ENCODE data around the gene KIAA0319L.

Gene KIAA0319L

GRCh38 chr1:35594005-35594760 is 37.0 kb upstream of the KIAA0319L start:
- no peak overlapping the region for H3K9ac ChIP-seq (ENCODE audit: low read depth, low read length)
- H2AFZ ChIP-seq (ENCODE audit: low read depth, low read length) = no peak overlapping the region
- no peaks in the 10 kb centered on the region for H3K79me2 ChIP-seq (ENCODE audit: insufficient read depth, low read length)
- no peak overlapping the region for H3K4me3 ChIP-seq (ENCODE audit: low read depth in 1 of 2, low read length in 2 of 2)
- H3K27me3 ChIP-seq (ENCODE audit: insufficient read depth, low read length, poor library complexity) = no peaks in the 10 kb centered on the region
- peaks cover 3% of the 10 kb centered on the region; the same call in 1 of the 2 replicates for H3K4me1 ChIP-seq (ENCODE audit: insufficient read depth, low read length)
- H3K36me3 ChIP-seq (ENCODE audit: insufficient read depth, low read length) = peaks cover 24% of the 10 kb centered on the region
- H3K27ac ChIP-seq (ENCODE audit: low read length) = no peak overlapping the region
- TF ChIP-seq CTCF (IDR thresholded peaks at IDR 0.05; ENCODE audit: borderline replicate concordance, extremely low read depth, low read length, poor library complexity, severe bottlenecking) = no peak
- DNase-seq (no peak), ATAC-seq (ENCODE audit: insufficient read depth, low read depth) (no peak)
- no peaks in the 10 kb centered on the region for H3K9me3 ChIP-seq (ENCODE audit: insufficient read depth, low read length, severe bottlenecking)
- H4K20me1 ChIP-seq (ENCODE audit: insufficient read depth, low read length) = no peaks in the 10 kb centered on the region
- H3K4me2 ChIP-seq (ENCODE audit: insufficient read depth, low read length) = no peak overlapping the region

- DNase-seq = no peak
- Histone ChIP-seq H3K27me3 (ENCODE audit: insufficient read depth, low read length, poor library complexity) (no peaks in the 10 kb centered on the region), H3K27ac (ENCODE audit: low read length) (no peak overlapping the region), H3K36me3 (ENCODE audit: insufficient read depth, low read length) (peaks cover 19% of the 10 kb centered on the region), H3K79me2 (ENCODE audit: insufficient read depth, low read length) (no peaks in the 10 kb centered on the region), H3K4me1 (ENCODE audit: insufficient read depth, low read length) (peaks cover 3% of the 10 kb centered on the region; the same call in 1 of the 2 replicates), H4K20me1 (ENCODE audit: insufficient read depth, low read length) (no peaks in the 10 kb centered on the region), H2AFZ (ENCODE audit: low read depth, low read length) (no peak overlapping the region), H3K4me2 (ENCODE audit: insufficient read depth, low read length) (no peak overlapping the region), H3K4me3 (ENCODE audit: low read depth in 1 of 2, low read length in 2 of 2) (no peak overlapping the region), H3K9ac (ENCODE audit: low read depth, low read length) (no peak overlapping the region), H3K9me3 (ENCODE audit: insufficient read depth, low read length, severe bottlenecking) (no peaks in the 10 kb centered on the region)
- peak; percentile 16; the same call in 2 of the 3 replicates for ATAC-seq (ENCODE audit: insufficient read depth, low read depth)
- TF ChIP-seq CTCF (IDR thresholded peaks at IDR 0.05; ENCODE audit: borderline replicate concordance, extremely low read depth, low read length, poor library complexity, severe bottlenecking) = no peak
- TF ChIP-seq EZH2 (IDR thresholded peaks at IDR 0.05; ENCODE audit: borderline replicate concordance, low read depth, low read length, severe bottlenecking) = no peak
Observed at GRCh38 chr1:35592991-35593769, 36.0 kb upstream of the KIAA0319L start.

GRCh38 chr1:35591211-35591610 is 34.0 kb upstream of the KIAA0319L start:
- Histone ChIP-seq H3K9me3 (ENCODE audit: insufficient read depth, low read length, severe bottlenecking) (no peaks in the 10 kb centered on the region), H3K27me3 (ENCODE audit: insufficient read depth, low read length, poor library complexity) (no peaks in the 10 kb centered on the region), H4K20me1 (ENCODE audit: insufficient read depth, low read length) (no peaks in the 10 kb centered on the region)

More at GRCh38 chr1:35591211-35591610, 34.0 kb upstream of the KIAA0319L start:
- TF ChIP-seq CTCF (IDR thresholded peaks at IDR 0.05; ENCODE audit: borderline replicate concordance, extremely low read depth, low read length, poor library complexity, severe bottlenecking) (no peak), EZH2 (IDR thresholded peaks at IDR 0.05; ENCODE audit: borderline replicate concordance, low read depth, low read length, severe bottlenecking) (no peak)
- H3K4me1 ChIP-seq (ENCODE audit: insufficient read depth, low read length) = peaks cover 3% of the 10 kb centered on the region; the same call in 1 of the 2 replicates
- no peak for ATAC-seq (ENCODE audit: insufficient read depth, low read depth)
- no peak overlapping the region for H3K27ac ChIP-seq (ENCODE audit: low read length)
- H3K79me2 ChIP-seq (ENCODE audit: insufficient read depth, low read length) = no peaks in the 10 kb centered on the region
- peaks cover 15% of the 10 kb centered on the region for H3K36me3 ChIP-seq (ENCODE audit: insufficient read depth, low read length)
- H3K4me2 ChIP-seq (ENCODE audit: insufficient read depth, low read length) = no peak overlapping the region
- DNase-seq = no peak
- no peak overlapping the region for H2AFZ ChIP-seq (ENCODE audit: low read depth, low read length)
- no peak overlapping the region for H3K9ac ChIP-seq (ENCODE audit: low read depth, low read length)
- no peak overlapping the region for H3K4me3 ChIP-seq (ENCODE audit: low read depth in 1 of 2, low read length in 2 of 2)
